Activated naive CD4-positive, alpha-beta T cell treated with anti-CD3 and anti-CD28 coated beads, Interleukin-2, amount 10 ng/mL, durations not matched to agents 7 days and 5 days (primary cell): ENCODE results near the gene ABCB8.

ENCODE experiments used
- CTCF ChIA-PET: fragments of 350-600 bp; sonication (Branson Sonifier 250); formaldehyde crosslinking; loops from one replicate; lab custom pipeline; 2021; ENCODE audit warnings: antibody characterized with exemption; lab: Charles Lee
- DNase-seq: peaks from one replicate; pipeline ENCODE4 v3.0.0-alpha.2; 2020
- H3K27ac Mint-ChIP-seq: one replicate; pipeline ENCODE4 v1.8.0; 2021; ENCODE audit warnings: mild to moderate bottlenecking, moderate library complexity, mixed read lengths
- H3K27me3 Mint-ChIP-seq: one replicate; pipeline ENCODE4 v1.8.0; 2021; ENCODE audit warnings: mild to moderate bottlenecking, mixed read lengths
- H3K36me3 Mint-ChIP-seq: one replicate; pipeline ENCODE4 v1.8.0; 2021; ENCODE audit warnings: mixed read lengths
- H3K4me1 Mint-ChIP-seq: one replicate; pipeline ENCODE4 v1.8.0; 2021; ENCODE audit warnings: mixed read lengths
- H3K4me3 Mint-ChIP-seq: one replicate; pipeline ENCODE4 v1.8.0; 2021; ENCODE audit warnings: mild to moderate bottlenecking, moderate library complexity, mixed read lengths
- H3K9me3 Mint-ChIP-seq: one replicate; pipeline ENCODE4 v1.8.0; 2021; ENCODE audit warnings: mixed read lengths

Gene ABCB8

GRCh38 chr7:151085691-151086620 lies 57.7 kb downstream of the ABCB8 start, which contains the start of gene AGAP3:
TSS of gene AGAP3 (plus strand) at chr7:151086475. CDS start at chr7:151086742, 267 bp downstream.
- H3K4me3 Mint-ChIP-seq, result peak within 1 kb of the TSS; percentile 89
- CTCF ChIA-PET, result interaction anchor here (1.2 to 1.7 kb wide), 2 partner anchors 25 to 31 kb away, joined by 4 read pairs; no protein-coding TSS in a partner anchor
- peaks cover 5% of the 10 kb centered on the region for H3K36me3 Mint-ChIP-seq
- H3K27ac Mint-ChIP-seq, result peak within 1 kb of the TSS; percentile 83
- no peaks in the 10 kb centered on the region for H3K9me3 Mint-ChIP-seq
- DNase-seq, result peak; percentile 76
- H3K27me3 Mint-ChIP-seq, result peaks cover 60% of the 10 kb centered on the region
- peaks cover 48% of the 10 kb centered on the region for H3K4me1 Mint-ChIP-seq

- H3K27me3 Mint-ChIP-seq, result peaks cover 66% of the 10 kb centered on the region
- peak overlapping the region; percentile 83 for H3K27ac Mint-ChIP-seq
- peaks cover 5% of the 10 kb centered on the region for H3K36me3 Mint-ChIP-seq
- H3K9me3 Mint-ChIP-seq, result no peaks in the 10 kb centered on the region
- peak; percentile 53 for DNase-seq
- H3K4me3 Mint-ChIP-seq, result peak overlapping the region; percentile 89
- CTCF ChIA-PET, result no interaction called here
- peaks cover 43% of the 10 kb centered on the region for H3K4me1 Mint-ChIP-seq
Observed at GRCh38 chr7:151086802-151087244, 58.6 kb downstream of the ABCB8 start.

- Mint-ChIP-seq H3K4me3 (peak overlapping the region; percentile 89), H3K27ac (no peak overlapping the region), H3K9me3 (no peaks in the 10 kb centered on the region), H3K27me3 (peaks cover 66% of the 10 kb centered on the region), H3K4me1 (peaks cover 38% of the 10 kb centered on the region), H3K36me3 (peaks cover 5% of the 10 kb centered on the region)
- CTCF ChIA-PET, result interaction anchor here (0.8 to 1.3 kb wide), 2 partner anchors 19 to 102 kb away, joined by 3 read pairs; no protein-coding TSS in a partner anchor
- DNase-seq, result peak; percentile 48
Observed at GRCh38 chr7:151087245-151088018, 59.2 kb downstream of the ABCB8 start.

- peaks cover 2% of the 10 kb centered on the region for H3K36me3 Mint-ChIP-seq
- peaks cover 34% of the 10 kb centered on the region for H3K4me1 Mint-ChIP-seq
- no peaks in the 10 kb centered on the region for H3K9me3 Mint-ChIP-seq
- H3K27me3 Mint-ChIP-seq, result peaks cover 66% of the 10 kb centered on the region
- H3K4me3 Mint-ChIP-seq, result peak overlapping the region; percentile 13
- DNase-seq, result no peak
- no peak overlapping the region for H3K27ac Mint-ChIP-seq
- CTCF ChIA-PET, result interaction anchor here (0.8 to 1.3 kb wide), 2 partner anchors 20 to 102 kb away, joined by 3 read pairs; no protein-coding TSS in a partner anchor
Observed at GRCh38 chr7:151088019-151088855, 60.0 kb downstream of the ABCB8 start.

GRCh38 chr7:151088856-151089699 lies 60.8 kb downstream of the ABCB8 start:
- CTCF ChIA-PET, result interaction anchor here (0.9 to 2.3 kb wide), 6 partner anchors 14 to 126 kb away, joined by 3 to 10 read pairs (median 4); no protein-coding TSS in a partner anchor
- peaks cover 28% of the 10 kb centered on the region for H3K4me1 Mint-ChIP-seq
- peaks cover 62% of the 10 kb centered on the region for H3K27me3 Mint-ChIP-seq
- H3K27ac Mint-ChIP-seq, result peak overlapping the region; percentile 1
- peak overlapping the region; percentile 0 for H3K4me3 Mint-ChIP-seq
- DNase-seq, result no peak
- no peaks in the 10 kb centered on the region for H3K9me3 Mint-ChIP-seq
- peaks cover 2% of the 10 kb centered on the region for H3K36me3 Mint-ChIP-seq

- CTCF ChIA-PET, result interaction anchor here (0.9 to 2.3 kb wide), 6 partner anchors 13 to 127 kb away, joined by 3 to 10 read pairs (median 5); partner anchors contain the start of gene ABCB8
- Mint-ChIP-seq H3K27ac (no peak overlapping the region), H3K36me3 (peaks cover 2% of the 10 kb centered on the region), H3K4me3 (no peak overlapping the region), H3K27me3 (peaks cover 53% of the 10 kb centered on the region), H3K4me1 (peaks cover 22% of the 10 kb centered on the region), H3K9me3 (no peaks in the 10 kb centered on the region)
- DNase-seq, result no peak
Observed at GRCh38 chr7:151089893-151090730, 61.9 kb downstream of the ABCB8 start.

- no peak for DNase-seq
- CTCF ChIA-PET, result interaction anchor here (1.3 to 2.3 kb wide), 4 partner anchors 17 to 128 kb away, joined by 4 to 10 read pairs (median 8); partner anchors contain the start of gene ABCB8
- H3K27me3 Mint-ChIP-seq, result peaks cover 44% of the 10 kb centered on the region
Observed at GRCh38 chr7:151091003-151091402, 62.8 kb downstream of the ABCB8 start.

GRCh38 chr7:151091431-151091830 lies 63.2 kb downstream of the ABCB8 start:
- H3K9me3 Mint-ChIP-seq, result no peaks in the 10 kb centered on the region
- no peak overlapping the region for H3K4me3 Mint-ChIP-seq

More at GRCh38 chr7:151091003-151091402, 62.8 kb downstream of the ABCB8 start:
- Mint-ChIP-seq H3K9me3 (no peaks in the 10 kb centered on the region), H3K4me3 (no peak overlapping the region), H3K4me1 (peaks cover 13% of the 10 kb centered on the region), H3K27ac (no peak overlapping the region), H3K36me3 (peaks cover 2% of the 10 kb centered on the region)

GRCh38 chr7:151091988-151092387 lies 63.7 kb downstream of the ABCB8 start:
- Mint-ChIP-seq H3K27me3 (peaks cover 39% of the 10 kb centered on the region), H3K4me1 (peaks cover 11% of the 10 kb centered on the region), H3K27ac (no peak overlapping the region), H3K36me3 (peaks cover 2% of the 10 kb centered on the region), H3K4me3 (no peak overlapping the region), H3K9me3 (no peaks in the 10 kb centered on the region)
- CTCF ChIA-PET, result interaction anchor here (0.9 to 1.9 kb wide), 3 partner anchors 14 to 19 kb away, joined by 4 to 9 read pairs (median 6); no protein-coding TSS in a partner anchor
- DNase-seq, result no peak

More at GRCh38 chr7:151091431-151091830, 63.2 kb downstream of the ABCB8 start:
- no peak overlapping the region for H3K27ac Mint-ChIP-seq
- H3K36me3 Mint-ChIP-seq, result peaks cover 2% of the 10 kb centered on the region
- peaks cover 12% of the 10 kb centered on the region for H3K4me1 Mint-ChIP-seq
- DNase-seq, result peak; percentile 45
- H3K27me3 Mint-ChIP-seq, result peaks cover 43% of the 10 kb centered on the region
- CTCF ChIA-PET, result interaction anchor here (0.9 to 2.3 kb wide), 4 partner anchors 13 to 129 kb away, joined by 4 to 10 read pairs (median 8); partner anchors contain the start of gene ABCB8

GRCh38 chr7:151093748-151094147 lies 65.5 kb downstream of the ABCB8 start:
- CTCF ChIA-PET, result interaction anchor here (1.0 to 1.4 kb wide), 3 partner anchors 17 to 30 kb away, joined by 3 to 5 read pairs (median 4); no protein-coding TSS in a partner anchor
- no peak overlapping the region for H3K4me3 Mint-ChIP-seq

GRCh38 chr7:151094675-151095074 lies 66.4 kb downstream of the ABCB8 start:
- Mint-ChIP-seq H3K4me3 (no peak overlapping the region), H3K9me3 (no peaks in the 10 kb centered on the region), H3K36me3 (no peaks in the 10 kb centered on the region), H3K27me3 (peaks cover 13% of the 10 kb centered on the region), H3K4me1 (no peaks in the 10 kb centered on the region), H3K27ac (no peak overlapping the region)
- CTCF ChIA-PET, result interaction anchor here (1.0 to 2.0 kb wide), 5 partner anchors 10 to 102 kb away, joined by 3 to 12 read pairs (median 4); no protein-coding TSS in a partner anchor
- no peak for DNase-seq

More at GRCh38 chr7:151093748-151094147, 65.5 kb downstream of the ABCB8 start:
- DNase-seq, result no peak
- Mint-ChIP-seq H3K4me1 (peaks cover 4% of the 10 kb centered on the region), H3K27me3 (peaks cover 22% of the 10 kb centered on the region), H3K27ac (no peak overlapping the region), H3K9me3 (no peaks in the 10 kb centered on the region), H3K36me3 (peaks cover 2% of the 10 kb centered on the region)
